RWPE2 (cell line): ENCODE data around the gene GSTM4.

Experiments used
- ATAC-seq: fragments of 200-7000 bp; cut with Tn5 transposase; 3 replicates; pipeline ENCODE4 v1.9.1; 2021; ENCODE audit warnings: low read depth
- DNase-seq: peaks from one replicate; pipeline ENCODE4 v3.0.0-alpha.2; 2020; ENCODE audit warnings: low spot score
- H3K27ac ChIP-seq: fragments of 450-650 bp; 2 replicates; pipeline ENCODE4 v1.5.1; 2017; ENCODE audit warnings: mild to moderate bottlenecking; ENCODE audit not compliant: poor library complexity, severe bottlenecking
- H3K27me3 ChIP-seq: fragments of 250-450 bp; sonication (Bioruptor Pico); 2 replicates; pipeline ENCODE4 v1.5.1; 2021; ENCODE audit warnings: mild to moderate bottlenecking, moderate library complexity; ENCODE audit not compliant: insufficient read depth, poor library complexity, severe bottlenecking
- H3K36me3 ChIP-seq: fragments of 250-450 bp; sonication (Bioruptor Pico); 2 replicates; pipeline ENCODE4 v1.5.1; 2020; ENCODE audit warnings: low read depth, mild to moderate bottlenecking, moderate library complexity
- H3K4me1 ChIP-seq: fragments of 250-450 bp; sonication (Bioruptor Pico); 2 replicates; pipeline ENCODE4 v1.5.1; 2021; ENCODE audit warnings: mild to moderate bottlenecking, moderate library complexity; ENCODE audit not compliant: insufficient read depth, poor library complexity, severe bottlenecking
- H3K4me3 ChIP-seq: fragments of 250-450 bp; sonication (Bioruptor Pico); 2 replicates; pipeline ENCODE4 v1.5.1; 2021; ENCODE audit warnings: mild to moderate bottlenecking, moderate library complexity; ENCODE audit not compliant: severe bottlenecking
- H3K9me3 ChIP-seq: fragments of 250-450 bp; sonication (Bioruptor Pico); 2 replicates; pipeline ENCODE4 v1.5.1; 2021; ENCODE audit warnings: mild to moderate bottlenecking, moderate library complexity; ENCODE audit not compliant: severe bottlenecking
- CTCF ChIP-seq: fragments of 450-650 bp; IDR thresholded peaks from one replicate; pipeline ENCODE4 v1.5.1; 2017; ENCODE audit warnings: mild to moderate bottlenecking, moderate library complexity; ENCODE audit not compliant: poor library complexity, severe bottlenecking

Gene GSTM4

GRCh38 chr1:109618661-109619575 lies 37.0 kb upstream of the GSTM4 start:
- peaks cover 5% of the 10 kb centered on the region for H3K4me1 ChIP-seq
- DNase-seq (no peak), ATAC-seq (no peak)
- H3K27ac ChIP-seq: peak overlapping the region; percentile 82
- no peaks in the 10 kb centered on the region for H3K36me3 ChIP-seq
- TF ChIP-seq CTCF: no peak
- H3K4me3 ChIP-seq: peak overlapping the region; percentile 56
- H3K27me3 ChIP-seq: no peaks in the 10 kb centered on the region
- no peaks in the 10 kb centered on the region for H3K9me3 ChIP-seq

- peak; percentile 47 for ATAC-seq
These were observed 36.1 kb upstream of the GSTM4 start, which contains the start of the genes AMPD2 and GNAT2 for GRCh38 chr1:109619576-109620400. TSS of gene AMPD2 (plus strand) at chr1:109619837. CDS start at chr1:109621176, 1,339 bp downstream. TSS of gene GNAT2 (minus strand) at chr1:109619616. CDS start at chr1:109612870, 6,746 bp downstream.

GRCh38 chr1:109620401-109620791 lies 35.5 kb upstream of the GSTM4 start:
- Histone ChIP-seq H3K9me3 (no peaks in the 10 kb centered on the region), H3K27ac (peak overlapping the region; percentile 82), H3K4me1 (peaks cover 5% of the 10 kb centered on the region), H3K36me3 (no peaks in the 10 kb centered on the region), H3K27me3 (no peaks in the 10 kb centered on the region), H3K4me3 (peak overlapping the region; percentile 56)
- DNase-seq: no peak
- ATAC-seq: peak; percentile 40
- TF ChIP-seq CTCF: no peak

More at GRCh38 chr1:109619576-109620400, 36.1 kb upstream of the GSTM4 start, which contains the start of the genes AMPD2 and GNAT2:
- Histone ChIP-seq H3K36me3 (no peaks in the 10 kb centered on the region), H3K9me3 (no peaks in the 10 kb centered on the region), H3K4me3 (peak within 1 kb of the TSS; percentile 56), H3K4me1 (peaks cover 5% of the 10 kb centered on the region), H3K27ac (peak within 1 kb of the TSS; percentile 82), H3K27me3 (no peaks in the 10 kb centered on the region)
- no peak for TF ChIP-seq CTCF
- DNase-seq: no peak

GRCh38 chr1:109620841-109621286 lies 35.0 kb upstream of the GSTM4 start:
- peak overlapping the region; percentile 56 for H3K4me3 ChIP-seq
- peaks cover 5% of the 10 kb centered on the region for H3K4me1 ChIP-seq
- H3K36me3 ChIP-seq: no peaks in the 10 kb centered on the region
- peak; percentile 95 for DNase-seq
- ATAC-seq: peak; percentile 80
- no peak for TF ChIP-seq CTCF
- H3K27ac ChIP-seq: peak overlapping the region; percentile 82
- H3K27me3 ChIP-seq: no peaks in the 10 kb centered on the region
- H3K9me3 ChIP-seq: no peaks in the 10 kb centered on the region
